ENCODE data around the gene OBSCN. TPM values are rescaled to one million over a fixed set of nuclear protein-coding genes. Genes with fewer than 3 reads are reported as not detected.
"Not testable (repeated sequence)": the region's sequence is repeated elsewhere in the genome, so short reads cannot be mapped to it uniquely, and the experiment has no call there.

OBSCN gene
- polyA plus RNA-seq, 1 donor, result 40.0 TPM

- no peak for DNase-seq
Measured at GRCh38 chr1:228182296-228183030, 25.4 kb upstream of the OBSCN start.

- no peak for DNase-seq
Measured at GRCh38 chr1:228184152-228184551, 23.7 kb upstream of the OBSCN start.

DNA sequence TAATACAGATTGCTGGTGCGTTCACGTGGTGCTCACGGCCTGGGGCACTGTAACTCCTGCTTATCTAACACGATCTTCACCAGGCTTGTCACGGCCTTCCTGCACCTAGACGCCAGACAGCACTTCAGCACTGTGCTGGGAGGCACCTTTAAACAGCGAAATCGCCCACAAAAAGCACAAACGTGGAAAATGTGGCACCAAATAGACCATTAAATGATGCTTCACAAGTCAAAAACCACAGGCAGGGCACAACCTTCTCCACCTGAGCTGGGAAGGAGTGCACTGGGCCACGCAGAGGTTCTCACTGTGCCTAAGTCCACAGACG lies 22.2 kb upstream of the OBSCN start:
- DNase-seq, result no peak

GRCh38 chr1:228188249-228188648 lies 19.6 kb upstream of the OBSCN start:
- not testable (repeated sequence) for DNase-seq

- no peak for DNase-seq
Measured at GRCh38 chr1:228190182-228190581, 17.7 kb upstream of the OBSCN start.

- DNase-seq, result no peak
Measured at GRCh38 chr1:228190778-228191177, 17.1 kb upstream of the OBSCN start.

DNA sequence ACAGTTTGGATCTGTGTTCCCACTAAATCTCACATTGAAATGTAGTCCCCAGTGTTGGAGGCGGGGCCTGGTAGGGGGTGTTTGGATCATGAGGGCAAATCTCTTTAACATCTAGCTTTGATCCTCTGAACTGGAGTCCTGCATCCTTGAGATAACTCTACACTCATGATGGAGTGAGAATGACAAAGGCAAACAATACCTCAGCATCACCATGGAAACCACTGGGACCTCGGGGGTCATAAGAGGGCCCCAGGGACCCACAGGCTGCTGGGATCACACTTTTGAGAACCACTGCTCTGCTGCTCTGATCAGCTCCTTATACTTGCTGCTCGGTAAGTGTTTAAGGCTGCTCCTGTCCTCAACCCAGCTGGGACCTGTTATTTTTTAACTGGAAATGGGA lies 13.4 kb upstream of the OBSCN start:
- no peak for DNase-seq

DNA sequence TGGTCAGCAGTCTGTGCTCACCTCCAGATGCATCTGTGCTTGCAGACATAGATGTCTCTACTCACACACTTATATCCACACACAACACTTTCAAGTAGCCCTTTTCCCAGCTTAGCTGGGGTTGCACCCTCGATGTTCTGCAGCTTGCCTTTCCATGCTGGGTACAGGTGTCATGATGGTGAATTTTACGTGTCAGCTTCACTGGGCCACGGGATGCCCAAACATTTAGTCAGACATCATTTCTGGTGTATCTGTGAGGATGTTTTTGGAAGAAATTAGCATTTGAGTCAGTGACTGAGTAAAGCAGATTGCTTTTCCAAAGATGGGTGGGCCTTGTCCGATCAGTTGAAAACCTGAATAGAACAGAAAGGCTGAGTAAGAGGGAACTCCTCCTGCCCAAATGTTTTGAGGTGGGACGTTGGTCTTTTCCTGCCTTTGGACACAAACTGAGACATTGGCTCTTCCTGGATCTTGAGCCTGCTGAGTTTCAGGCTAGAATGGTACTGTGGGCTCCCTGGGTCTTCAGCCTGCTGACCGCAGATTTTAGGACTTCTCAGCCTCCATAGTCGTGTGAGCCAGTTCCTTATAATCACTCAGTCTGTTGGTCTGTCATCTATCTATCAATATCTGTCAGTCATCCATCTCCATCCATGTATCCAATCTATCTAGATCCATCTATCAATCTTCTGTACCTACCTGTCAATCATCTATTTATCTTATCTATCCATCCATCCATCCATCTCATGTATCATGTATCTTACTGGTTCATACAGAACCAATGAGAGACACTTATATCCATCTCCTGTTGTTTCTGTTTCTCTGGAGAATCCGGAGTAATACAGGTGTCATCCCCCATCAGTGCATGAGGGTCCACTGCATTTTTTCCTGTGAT lies 12.7 kb upstream of the OBSCN start:
- no peak for DNase-seq

- no peak for DNase-seq
Measured at GRCh38 chr1:228197555-228198147, 10.2 kb upstream of the OBSCN start.

DNA sequence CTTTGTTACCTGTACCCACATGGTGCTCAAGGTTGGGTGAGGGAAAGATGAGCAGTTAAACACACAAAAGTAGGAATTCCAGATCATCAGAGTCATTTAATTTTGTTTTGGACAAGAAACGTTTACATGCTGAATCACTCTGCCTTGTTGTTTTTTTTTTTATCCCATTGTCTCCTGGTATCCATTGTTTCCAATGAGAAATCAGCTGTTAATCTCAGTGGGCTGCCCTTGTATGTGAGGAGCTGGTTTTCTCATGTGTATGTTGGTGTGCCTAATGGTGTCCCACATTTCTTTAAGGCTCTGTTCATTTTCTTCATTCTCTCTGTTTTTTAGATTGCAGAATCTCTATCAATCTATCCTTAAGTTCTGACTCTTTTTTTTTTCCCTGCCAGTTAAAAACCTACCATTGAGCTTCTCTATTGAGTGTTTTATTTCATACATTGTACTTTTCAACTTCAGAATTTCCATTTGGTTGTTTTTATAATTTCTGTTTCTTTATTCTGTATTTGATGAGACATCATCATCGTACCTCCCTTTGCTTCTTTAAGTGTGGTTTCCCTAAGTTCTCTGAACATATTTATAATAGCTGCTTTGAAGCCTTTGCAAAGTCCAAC lies 8.8 kb upstream of the OBSCN start:
- no peak for DNase-seq

GRCh38 chr1:228204958-228205357 lies 2.9 kb upstream of the OBSCN start:
- DNase-seq, result no peak

GRCh38 chr1:228205526-228206436 lies 2.1 kb upstream of the OBSCN start:
- DNase-seq, result no peak

- no peak for DNase-seq
Measured at GRCh38 chr1:228206582-228207351, 1.1 kb upstream of the OBSCN start.

- no peak for DNase-seq
Measured at GRCh38 chr1:228207381-228207810, 448 bp upstream of the OBSCN start.

GRCh38 chr1:228208831-228209551 lies 1.1 kb downstream of the OBSCN start:
- no peak for DNase-seq

GRCh38 chr1:228209657-228210056 lies 1.8 kb downstream of the OBSCN start:
- DNase-seq, result no peak

DNA sequence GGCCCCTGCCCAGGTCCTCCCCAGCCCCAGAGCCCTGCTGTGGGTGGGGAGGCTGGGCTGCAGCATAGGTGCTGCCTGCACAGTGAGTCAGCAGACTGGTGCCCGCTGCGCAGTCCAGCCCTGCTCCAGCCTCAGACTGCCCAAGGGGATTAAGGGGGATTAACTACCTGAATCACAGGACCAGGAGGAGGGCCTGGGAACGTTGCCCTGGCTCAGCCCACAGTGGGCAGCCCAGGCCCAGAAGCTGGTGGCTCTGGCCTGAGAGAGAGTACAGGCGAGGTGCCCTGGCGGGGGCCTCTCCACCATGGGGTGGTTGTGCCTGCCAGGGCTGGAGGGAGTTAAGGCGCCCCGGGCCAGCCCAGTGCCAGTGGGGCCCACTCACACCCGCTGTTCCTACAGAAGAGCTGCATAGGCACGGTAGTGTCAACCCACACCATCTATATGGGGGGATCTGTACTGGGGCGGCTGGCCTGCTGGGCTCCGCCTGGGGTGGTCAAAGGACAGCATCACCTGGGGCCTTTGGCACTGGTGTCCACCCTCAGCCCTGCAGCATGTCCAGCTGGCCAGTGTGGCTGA lies 2.3 kb downstream of the OBSCN start:
- no peak for DNase-seq

DNA sequence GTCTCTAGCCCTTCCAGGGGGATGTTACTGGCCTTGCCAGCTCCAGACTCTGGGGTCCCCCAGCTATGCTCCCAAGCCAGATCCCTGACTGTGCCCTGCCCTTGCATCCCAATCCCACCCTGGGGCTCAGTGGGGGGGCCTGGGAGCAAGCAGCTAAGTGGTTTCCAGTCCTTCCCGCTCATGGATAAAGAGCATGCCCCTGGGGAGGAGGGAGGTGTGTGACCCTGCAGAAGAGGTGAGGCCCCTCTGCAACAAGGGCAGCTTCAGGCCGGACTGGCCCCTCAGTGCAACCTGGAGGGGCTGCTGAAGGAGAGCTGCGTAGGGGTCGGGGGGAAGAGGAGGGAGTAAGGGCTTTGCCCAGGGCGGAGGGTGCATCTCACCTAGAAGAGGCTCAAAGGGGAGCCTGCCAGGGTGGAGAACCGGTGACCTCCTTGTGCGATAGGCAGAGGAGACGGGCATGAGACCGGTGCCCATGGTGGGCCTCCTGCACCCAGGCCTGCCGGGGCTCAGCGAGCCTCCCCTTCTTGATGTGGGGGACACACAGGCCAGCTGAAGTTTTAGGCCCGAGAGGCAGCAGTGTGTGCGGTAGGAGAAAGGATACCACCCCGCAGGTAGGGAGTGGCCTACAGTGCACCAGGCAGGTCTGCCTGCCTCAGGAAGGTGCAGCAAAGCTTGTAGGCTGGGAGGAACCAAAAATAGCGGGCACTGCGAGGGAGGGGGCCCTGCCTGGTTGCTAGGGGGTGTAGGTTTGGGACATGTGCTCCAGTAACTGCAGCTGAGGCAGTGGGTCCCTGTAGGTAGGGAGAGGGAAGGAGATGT lies 3.1 kb downstream of the OBSCN start:
- DNase-seq, result no peak

Measured in left kidney (tissue), 2 donors.